ENCODE data around the gene GAPVD1.

Gene GAPVD1

GRCh38 chr9:125409637-125410521 lies 148.3 kb downstream of the GAPVD1 start:
- DNase-seq = peak in 1 of 2 experiments; percentile 18

- no peak for DNase-seq
Observed at GRCh38 chr9:125410522-125410894, 148.9 kb downstream of the GAPVD1 start.

DNA sequence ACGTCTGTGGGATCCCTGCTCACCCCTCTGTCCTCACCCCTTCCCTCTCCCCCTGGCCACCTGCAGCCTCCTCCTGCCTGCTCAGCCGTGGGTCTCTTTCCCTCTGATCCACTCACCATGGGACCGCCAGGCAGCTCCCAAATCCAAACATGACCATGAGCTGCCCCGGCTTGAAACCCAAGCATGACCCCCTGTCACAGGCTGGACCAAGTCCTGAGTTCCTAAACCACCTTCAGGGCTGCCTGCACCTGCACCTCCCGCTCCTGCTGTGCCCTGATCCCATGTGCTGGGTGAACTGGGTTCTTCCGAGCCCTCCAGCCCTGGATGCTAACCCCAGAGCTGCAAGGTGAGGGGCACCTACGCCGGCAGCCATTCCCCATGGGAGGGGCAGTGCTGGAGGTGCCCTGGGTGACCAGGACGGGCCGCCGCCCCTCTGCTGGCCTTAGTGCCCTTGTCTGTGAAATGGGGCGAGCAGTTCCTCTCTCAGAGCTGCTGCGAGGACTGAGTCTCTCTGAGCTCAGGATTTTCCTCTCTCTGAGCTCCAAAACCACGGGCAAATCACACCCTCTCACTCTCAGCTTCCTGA lies 149.6 kb downstream of the GAPVD1 start:
- DNase-seq = no peak

DNA sequence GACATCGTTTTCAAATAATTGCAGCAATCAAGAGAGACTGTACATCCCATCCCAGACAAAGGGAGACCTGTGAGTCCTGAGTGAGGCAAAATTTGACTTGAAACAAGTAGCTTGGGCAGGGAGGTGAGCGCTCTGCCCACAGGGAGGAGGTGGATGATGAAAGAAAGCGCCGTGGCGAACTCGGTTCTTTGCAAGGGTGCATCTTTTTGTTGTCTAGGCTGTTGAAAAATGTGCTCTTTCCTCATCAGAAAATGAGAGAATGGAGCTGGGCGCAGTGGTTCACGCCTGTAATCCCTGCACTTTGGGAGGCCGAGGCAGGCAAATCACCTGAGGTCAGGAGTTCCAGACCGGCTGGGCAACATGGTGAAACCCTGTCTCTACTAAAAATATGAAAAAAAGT lies 150.5 kb downstream of the GAPVD1 start:
- DNase-seq = no peak

GRCh38 chr9:125413579-125413978 lies 152.0 kb downstream of the GAPVD1 start:
- no peak for DNase-seq

DNA sequence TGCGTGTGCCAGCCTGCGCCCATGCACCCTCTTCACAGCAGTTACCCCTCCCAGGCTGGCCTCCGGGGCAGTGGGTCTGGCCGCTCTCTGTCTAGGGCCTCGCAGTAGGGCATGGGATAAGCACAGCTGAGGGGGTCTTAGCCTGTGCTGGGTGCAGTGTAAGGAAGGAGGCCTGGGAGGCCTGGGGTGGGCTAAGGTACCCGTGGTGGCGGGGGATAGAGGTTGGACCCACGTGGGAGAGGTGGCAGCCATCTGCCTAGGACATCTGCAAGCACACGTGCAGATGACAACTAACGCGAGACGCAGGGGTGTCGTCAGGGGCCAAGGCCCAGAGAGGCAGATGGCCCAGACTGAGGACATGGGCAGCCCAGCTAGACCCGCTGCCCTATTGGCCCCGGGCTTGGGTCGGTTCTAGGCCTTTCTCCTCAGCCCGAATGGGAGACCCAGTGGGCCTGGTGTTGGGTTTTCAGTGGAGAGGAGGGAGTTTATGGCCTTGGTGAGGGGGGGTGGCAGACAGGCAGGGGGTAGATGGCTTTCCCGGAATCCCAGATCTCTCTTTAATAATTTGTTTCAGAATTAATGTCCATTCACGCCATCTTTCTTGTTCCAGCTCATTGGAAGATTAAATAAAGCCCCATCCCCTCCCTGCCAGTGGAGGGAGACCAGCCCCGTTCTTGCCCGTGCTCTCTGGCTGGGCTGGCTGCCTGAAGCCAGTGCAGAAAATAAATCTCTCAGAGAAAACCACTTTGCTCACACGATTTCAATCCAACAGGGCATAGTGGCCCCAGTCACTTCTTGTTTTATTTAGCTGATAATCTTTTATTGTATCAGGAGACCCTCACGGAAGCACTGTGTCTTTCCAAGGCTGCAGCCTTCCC lies 154.2 kb downstream of the GAPVD1 start:
- DNase-seq = no peak

GRCh38 chr9:125416517-125416916 lies 154.9 kb downstream of the GAPVD1 start:
- DNase-seq = no peak

All from NCI-H2081 (cell line).